Stimulated activated CD4-positive, alpha-beta T cell treated with anti-CD3 and anti-CD28 coated beads, Interleukin-12 subunit alpha, Interleukin-12 subunit beta, amount 100 ng/mL, for 4 hours (primary cell): ENCODE data around the gene CCL8.

Experiments used
- DNase-seq: peaks from one replicate; pipeline ENCODE4 v3.0.0-alpha.2; 2020

The CCL8 gene

DNA sequence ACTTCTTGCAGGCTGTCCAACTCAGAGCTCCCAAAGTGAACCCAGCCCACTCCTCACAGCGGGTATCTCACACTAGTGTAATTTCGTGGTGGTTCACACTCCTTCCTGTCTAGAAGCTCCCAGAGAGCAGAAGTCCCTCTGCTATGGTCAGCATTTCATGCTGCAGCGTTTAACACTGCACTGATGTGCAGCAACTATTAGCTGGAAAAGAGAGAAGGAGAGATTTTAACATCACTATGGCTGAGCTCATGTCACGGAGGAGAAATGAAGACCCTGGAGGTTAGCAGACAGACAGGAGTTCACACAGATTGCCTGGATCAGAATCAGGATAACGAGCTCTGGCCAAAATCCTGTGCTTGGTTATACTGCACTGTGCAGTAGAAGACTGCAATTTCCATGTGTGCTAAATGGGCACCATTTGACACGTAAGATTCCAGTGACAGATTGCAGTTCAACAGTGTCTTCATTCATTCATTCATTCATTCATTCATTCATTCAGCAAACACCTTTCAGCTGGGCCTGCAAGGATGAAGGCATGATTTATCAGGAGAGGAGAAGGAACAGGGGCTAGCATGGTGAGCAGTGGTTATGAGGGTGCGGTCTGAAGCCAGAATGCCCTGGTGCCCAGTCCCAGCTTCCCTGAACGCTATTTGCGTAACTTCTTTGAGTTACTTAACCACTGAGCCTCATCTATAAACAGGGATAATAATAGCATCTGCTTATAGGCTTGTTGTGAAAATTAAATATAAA is 49.1 kb downstream of the CCL8 start:
- DNase-seq = no peak

GRCh38 chr17:34368946-34369500 is 49.8 kb downstream of the CCL8 start:
- no peak for DNase-seq

GRCh38 chr17:34369571-34369970 is 50.3 kb downstream of the CCL8 start:
- DNase-seq = no peak

DNA sequence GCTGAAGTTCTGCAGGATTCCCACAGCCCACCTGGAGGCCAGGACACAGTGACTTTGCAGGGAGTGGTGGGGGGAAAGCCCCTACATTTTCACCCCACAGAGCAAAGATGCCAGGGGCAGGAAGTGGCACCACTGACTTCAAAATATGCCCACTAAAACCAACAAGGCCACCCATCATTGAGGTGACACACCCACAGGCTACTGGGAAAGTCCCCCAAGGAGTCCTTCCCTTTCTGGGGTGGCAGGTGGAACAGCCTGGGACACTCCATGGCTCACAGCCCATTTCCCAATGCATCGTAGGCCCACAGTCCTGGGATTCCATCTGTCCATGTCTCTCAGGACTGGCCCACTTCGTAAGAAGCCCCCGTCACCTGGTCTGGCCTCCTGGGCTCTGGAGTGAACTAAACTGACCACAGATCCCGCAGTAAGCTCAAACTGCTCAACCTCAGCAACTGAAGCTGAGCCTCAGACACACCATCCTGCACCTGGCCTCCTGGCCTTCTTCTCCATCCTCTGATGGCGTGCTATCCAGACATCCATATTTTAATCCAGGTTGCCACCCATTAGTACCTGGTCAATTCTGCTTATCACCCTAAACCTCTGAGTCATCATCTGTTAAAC is 51.3 kb downstream of the CCL8 start:
- no peak for DNase-seq

DNA sequence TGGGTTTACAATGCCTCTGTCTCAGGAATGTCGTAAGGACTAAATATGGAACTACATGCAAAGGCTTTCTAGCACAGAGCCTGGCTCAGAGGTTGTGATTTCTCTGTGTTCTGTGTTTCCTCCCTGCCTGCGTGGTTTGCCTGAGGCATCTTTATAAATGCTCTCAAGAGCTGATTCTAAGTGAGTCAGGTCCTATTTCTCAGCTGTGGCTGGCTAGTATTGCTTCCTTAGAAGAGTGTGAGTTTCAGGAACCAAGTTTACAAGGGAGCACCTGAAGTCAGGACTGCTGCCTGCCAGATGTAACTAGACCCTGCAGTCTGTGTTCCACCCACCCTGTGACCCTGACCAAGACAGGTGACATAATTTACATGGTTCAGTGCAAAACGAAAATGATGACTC is 51.8 kb downstream of the CCL8 start:
- DNase-seq = no peak
